ENCODE data around the gene HSD17B1. TPM values are rescaled to one million over a fixed set of nuclear protein-coding genes. Genes with fewer than 3 reads are reported as not detected.

The HSD17B1 gene
- total and polyA plus RNA-seq, 2 of the 13 experiments (the other 11 are each of a cell fraction or from before 2014, with no cell fraction given): 0.54 to 0.93 TPM

- TF ChIP-seq CBX2 (IDR thresholded peaks at IDR 0.05; ENCODE audit: low read depth, low read length) (no peak), CBX2 (CRISPR knock-in tag; IDR thresholded peaks at IDR 0.05; ENCODE audit: low read depth) (0 out of 2 replicates have a peak, but pooled peaks have one; percentile 22), ZNF333 (CRISPR knock-in tag; IDR thresholded peaks at IDR 0.05; ENCODE audit: borderline replicate concordance) (no peak), ZNF484 (CRISPR knock-in tag; IDR thresholded peaks at IDR 0.05; ENCODE audit: borderline replicate concordance, low read depth) (no peak), ZNF136 (CRISPR knock-in tag; IDR thresholded peaks at IDR 0.05; ENCODE audit: low read depth) (peak; percentile 86), ZGPAT (CRISPR knock-in tag; IDR thresholded peaks at IDR 0.05) (peak; percentile 89), ZNF589 (CRISPR knock-in tag; conservative IDR thresholded peaks at IDR 0.05) (peak; percentile 80; the same call in 1 of the 2 replicates), ZNF841 (CRISPR knock-in tag; IDR thresholded peaks at IDR 0.05; ENCODE audit: borderline replicate concordance) (no peak), ZNF556 (CRISPR knock-in tag; IDR thresholded peaks at IDR 0.05; ENCODE audit: borderline replicate concordance) (peak; percentile 85), ZNF597 (CRISPR knock-in tag; IDR thresholded peaks at IDR 0.05) (no peak), MEIS1 (CRISPR knock-in tag; IDR thresholded peaks at IDR 0.05; ENCODE audit: borderline replicate concordance) (no peak), ZBTB40 (IDR thresholded peaks at IDR 0.05) (no peak), ZBTB40 (CRISPR knock-in tag; IDR thresholded peaks at IDR 0.05) (no peak; the same call in 1 of the 2 replicates), ZNF83 (CRISPR knock-in tag; IDR thresholded peaks at IDR 0.05; ENCODE audit: borderline replicate concordance) (no peak; the same call in 1 of the 2 replicates)
- TF ChIP-seq, protein P1, sequence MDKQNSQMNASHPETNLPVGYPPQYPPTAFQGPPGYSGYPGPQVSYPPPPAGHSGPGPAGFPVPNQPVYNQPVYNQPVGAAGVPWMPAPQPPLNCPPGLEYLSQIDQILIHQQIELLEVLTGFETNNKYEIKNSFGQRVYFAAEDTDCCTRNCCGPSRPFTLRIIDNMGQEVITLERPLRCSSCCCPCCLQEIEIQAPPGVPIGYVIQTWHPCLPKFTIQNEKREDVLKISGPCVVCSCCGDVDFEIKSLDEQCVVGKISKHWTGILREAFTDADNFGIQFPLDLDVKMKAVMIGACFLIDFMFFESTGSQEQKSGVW (CRISPR knock-in tag; IDR thresholded peaks at IDR 0.05; ENCODE audit: borderline replicate concordance): no peak
Measured at GRCh38 chr17:42530952-42531454, 21.7 kb upstream of the HSD17B1 start (continued).
